ENCODE data around the gene PSMF1.

DNA sequence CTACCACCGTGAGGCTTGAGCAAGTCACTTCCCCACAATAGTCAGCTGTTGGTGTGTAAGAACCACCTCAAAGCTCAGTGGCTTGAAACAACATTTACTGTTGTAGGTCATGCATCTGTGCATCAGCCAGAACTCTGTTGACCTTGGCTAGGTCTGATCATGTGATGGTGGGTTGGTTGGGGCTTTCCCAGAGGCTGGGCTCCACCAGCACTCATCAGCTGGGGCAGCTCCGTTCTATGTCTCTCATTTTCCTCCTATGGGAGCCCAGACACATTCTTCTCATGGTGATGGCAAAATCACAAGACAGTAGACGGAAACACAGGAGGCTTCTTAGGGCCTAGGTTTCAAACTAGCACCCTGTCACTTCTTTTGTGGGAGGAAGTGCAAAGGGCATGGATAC is 42.8 kb upstream of the PSMF1 start:
- TF ChIP-seq FOXM1 (IDR thresholded peaks at IDR 0.05; ENCODE audit: borderline replicate concordance) (no peak), ZNF384 (IDR thresholded peaks at IDR 0.05) (no peak), BHLHE40 (IDR thresholded peaks at IDR 0.05; ENCODE audit: borderline replicate concordance) (no peak), L3MBTL2 (conservative IDR thresholded peaks at IDR 0.05) (no peak), TARDBP (IDR thresholded peaks at IDR 0.05) (no peak)
